Subcutaneous abdominal adipose tissue (tissue), 5 donors: ENCODE measurements around the gene G3BP2.
"Not testable (repeated sequence)": the region's sequence is repeated elsewhere in the genome, so short reads cannot be mapped to it uniquely, and the experiment has no call there.

Source experiments
- H3K27ac ChIP-seq: one replicate; pipeline ENCODE4 v1.7.0; 2013; ENCODE audit warnings: low read depth, mild to moderate bottlenecking, inconsistent platforms, low read length, moderate library complexity
- H3K27me3 ChIP-seq, 5 donors: one replicate each; pipeline ENCODE4 v1.7.0; 2013; ENCODE audit warnings: low read length in 5 of 5, inconsistent platforms in 1 of 5; ENCODE audit not compliant: control insufficient read depth in 5 of 5, insufficient read depth in 4 of 5
- H3K36me3 ChIP-seq, 5 donors: one replicate each; pipeline ENCODE4 v1.7.0; 2013; ENCODE audit warnings: low read length in 5 of 5; ENCODE audit not compliant: control insufficient read depth in 5 of 5, insufficient read depth in 5 of 5
- H3K4me1 ChIP-seq, 5 donors: one replicate each; pipeline ENCODE4 v1.7.0; 2013; ENCODE audit warnings: low read length in 5 of 5, mild to moderate bottlenecking in 3 of 5, moderate library complexity in 1 of 5; ENCODE audit not compliant: control insufficient read depth in 5 of 5, insufficient read depth in 5 of 5
- H3K4me3 ChIP-seq, 5 donors: one replicate each; pipeline ENCODE4 v1.7.0; 2013; ENCODE audit warnings: low read length in 5 of 5, low read depth in 1 of 5
- H3K9ac ChIP-seq, 5 donors: one replicate each; pipeline ENCODE4 v1.7.0; 2013; ENCODE audit warnings: low read length in 5 of 5, mild to moderate bottlenecking in 4 of 5, moderate library complexity in 3 of 5
- H3K9me3 ChIP-seq, 5 donors: one replicate each; pipeline ENCODE4 v1.7.0; 2013; ENCODE audit warnings: low read length in 5 of 5; ENCODE audit not compliant: control insufficient read depth in 5 of 5
- donor health status: healthy.
- donor health status: healthy.
- donor health status: healthy.
- donor health status: healthy.
- donor health status: healthy.

The G3BP2 gene

DNA sequence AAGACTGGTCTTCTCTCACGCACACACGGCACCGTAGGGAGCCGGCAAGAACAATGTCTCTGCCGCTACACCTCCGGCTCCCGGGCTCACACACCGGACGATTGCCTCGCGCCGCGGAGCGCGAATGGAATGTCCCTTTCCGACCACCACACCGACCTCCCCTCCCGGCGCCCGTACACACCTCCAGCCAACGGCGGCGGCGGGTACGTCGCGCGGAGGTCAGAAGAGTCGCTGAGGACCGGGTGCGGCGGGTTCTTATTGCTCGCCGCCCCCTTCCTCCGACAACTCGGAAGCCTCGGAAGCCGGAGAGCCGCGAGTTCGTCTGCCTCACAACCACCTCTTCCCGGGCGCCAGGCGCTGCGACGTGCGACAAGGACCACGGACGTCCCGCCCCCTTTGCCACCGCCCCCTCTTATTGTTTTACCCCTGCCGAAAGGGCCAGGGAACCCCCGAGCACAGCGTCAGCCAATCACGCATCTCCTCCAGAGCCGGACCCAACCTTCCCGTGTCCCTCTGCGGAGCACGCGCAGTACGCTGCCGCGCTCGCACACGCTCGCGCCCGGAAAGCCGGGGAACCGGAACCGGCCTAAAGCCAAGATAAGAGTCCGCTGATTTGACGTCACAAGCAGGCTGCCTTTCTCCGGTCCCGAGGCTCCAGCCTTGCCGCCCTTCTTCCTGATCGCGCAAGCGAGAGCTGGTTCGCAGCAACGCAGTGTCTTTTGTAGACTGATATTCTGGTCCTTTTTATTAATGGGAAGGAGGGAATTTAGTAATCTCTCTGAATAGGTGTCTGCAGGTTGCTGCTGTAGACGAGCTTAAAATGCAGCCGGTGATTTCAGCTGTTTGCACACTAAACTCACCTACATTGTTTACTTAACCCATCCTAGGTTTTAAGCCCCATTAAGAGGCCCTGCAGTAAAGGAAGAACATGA is at the start of gene G3BP2:
TSS of gene G3BP2 (minus strand) at position 385 of the 932 bp plus-strand sequence. CDS start 11,386 bp downstream, outside the sequence.
- H3K27me3 ChIP-seq = no peaks in the 10 kb centered on the region
- peak within 1 kb of the TSS; percentile 92 to 96 (median 93) for H3K9ac ChIP-seq
- no peaks in the 10 kb centered on the region for H3K36me3 ChIP-seq
- H3K4me1 ChIP-seq = peaks cover 7 to 31% (median 24%) of the 10 kb centered on the region in 5 donors
- H3K4me3 ChIP-seq = peak within 1 kb of the TSS; percentile 94 to 100 (median 99)
- no peaks in the 10 kb centered on the region for H3K9me3 ChIP-seq
- peak within 1 kb of the TSS; percentile 95 for H3K27ac ChIP-seq

DNA sequence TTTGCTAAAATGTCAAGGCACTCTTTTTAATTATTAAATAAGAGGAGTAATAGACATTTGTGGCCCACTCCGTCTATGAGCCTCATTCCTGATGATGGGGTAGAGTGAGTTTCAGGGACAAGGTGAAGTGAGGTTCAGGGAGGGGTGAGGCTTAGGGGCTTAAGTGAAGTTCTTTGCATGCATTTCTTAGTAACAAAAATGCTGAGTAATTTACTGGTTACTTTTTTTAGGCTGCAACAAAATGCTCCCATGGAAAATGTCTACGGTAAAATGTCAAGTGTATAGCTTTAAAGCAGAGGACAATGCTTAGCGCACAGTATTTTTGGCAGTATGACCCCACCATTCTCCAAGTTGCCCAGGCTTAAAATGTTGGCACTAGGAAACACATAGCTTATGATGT is 49.2 kb upstream of the G3BP2 start:
- H3K4me1 ChIP-seq = peaks cover 0 to 36% (median 32%) of the 10 kb centered on the region in 5 donors
- H3K4me3 ChIP-seq = no peak overlapping the region
- H3K9me3 ChIP-seq = no peaks in the 10 kb centered on the region
- peaks cover 0 to 3% (median 0%) of the 10 kb centered on the region in 5 donors for H3K36me3 ChIP-seq
- H3K27ac ChIP-seq = no peak overlapping the region
- H3K27me3 ChIP-seq = no peaks in the 10 kb centered on the region
- H3K9ac ChIP-seq = no peak overlapping the region

DNA sequence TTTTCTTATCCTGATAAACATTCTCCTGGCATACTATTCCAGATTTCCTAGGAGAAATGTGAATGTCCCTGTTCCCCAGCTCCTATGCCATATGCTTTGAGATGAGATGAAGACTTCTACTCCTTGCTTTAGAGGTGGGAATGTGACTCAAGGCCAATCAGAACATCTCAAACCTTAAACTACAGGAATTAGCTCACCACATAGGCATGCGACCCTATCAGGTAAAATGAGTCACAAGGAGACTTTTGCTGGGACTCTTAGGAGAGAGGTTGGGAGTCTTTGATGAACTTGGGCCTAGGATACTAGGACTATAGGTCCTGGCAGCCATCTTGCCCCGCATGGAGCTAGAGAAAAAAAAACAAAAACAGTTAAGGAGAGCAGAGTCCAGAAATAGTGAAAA is 45.3 kb upstream of the G3BP2 start:
- H3K4me3 ChIP-seq = no peak overlapping the region
- H3K27ac ChIP-seq = no peak overlapping the region
- no peak overlapping the region for H3K9ac ChIP-seq
- H3K4me1 ChIP-seq = peaks cover 2 to 19% (median 13%) of the 10 kb centered on the region in 5 donors
- peaks cover 0 to 3% (median 0%) of the 10 kb centered on the region in 5 donors for H3K36me3 ChIP-seq
- H3K9me3 ChIP-seq = no peaks in the 10 kb centered on the region
- H3K27me3 ChIP-seq = no peaks in the 10 kb centered on the region

DNA sequence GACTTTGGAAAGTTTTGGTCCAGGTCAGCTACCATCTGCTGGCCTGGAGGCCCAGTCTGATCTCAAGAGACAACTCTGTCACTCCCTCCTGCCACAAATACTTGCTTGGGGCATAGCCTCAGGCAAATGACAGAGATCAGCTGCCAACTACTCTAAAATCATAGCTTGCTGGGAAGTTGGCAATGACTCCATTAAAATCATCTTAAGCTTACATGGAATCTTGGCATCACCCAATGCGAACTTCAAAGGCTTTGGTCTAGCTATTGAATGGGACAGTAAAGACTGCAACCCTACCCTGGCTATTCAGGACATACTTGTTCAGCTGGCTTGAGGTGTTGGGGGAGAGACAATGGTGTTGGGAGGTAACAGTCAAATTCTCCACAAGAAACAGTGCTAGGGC is 44.2 kb upstream of the G3BP2 start:
- H3K9me3 ChIP-seq = no peaks in the 10 kb centered on the region
- no peak overlapping the region for H3K9ac ChIP-seq
- peaks cover 2 to 14% (median 6%) of the 10 kb centered on the region in 5 donors for H3K4me1 ChIP-seq
- no peaks in the 10 kb centered on the region for H3K27me3 ChIP-seq
- no peak overlapping the region for H3K27ac ChIP-seq
- no peak overlapping the region for H3K4me3 ChIP-seq
- peaks cover 0 to 3% (median 0%) of the 10 kb centered on the region in 5 donors for H3K36me3 ChIP-seq

DNA sequence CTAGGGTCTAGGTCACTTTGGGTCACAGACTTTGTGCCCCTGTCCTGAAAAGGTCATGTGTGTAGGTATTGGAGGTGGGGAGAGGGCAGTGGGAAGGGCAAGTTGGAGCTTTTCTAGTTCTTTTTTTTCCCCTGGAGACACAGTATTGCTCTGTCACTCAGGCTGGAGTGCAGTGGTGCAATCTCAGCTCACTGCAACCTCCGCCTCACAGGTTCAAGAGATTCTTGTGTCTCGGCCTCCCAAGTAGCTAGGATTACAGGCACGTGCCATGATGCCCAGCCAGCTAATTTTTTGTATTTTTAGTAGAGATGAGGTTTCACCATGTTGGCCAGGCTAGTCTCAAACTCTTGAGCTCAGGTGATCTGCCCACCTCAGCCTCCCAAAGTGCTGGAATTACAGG is 42.8 kb upstream of the G3BP2 start:
- H3K4me1 ChIP-seq = peaks cover 2 to 14% (median 6%) of the 10 kb centered on the region in 5 donors
- H3K4me3 ChIP-seq, H3K9me3 ChIP-seq, H3K27me3 ChIP-seq, H3K9ac ChIP-seq, H3K36me3 ChIP-seq, H3K27ac ChIP-seq: not testable (repeated sequence)

DNA sequence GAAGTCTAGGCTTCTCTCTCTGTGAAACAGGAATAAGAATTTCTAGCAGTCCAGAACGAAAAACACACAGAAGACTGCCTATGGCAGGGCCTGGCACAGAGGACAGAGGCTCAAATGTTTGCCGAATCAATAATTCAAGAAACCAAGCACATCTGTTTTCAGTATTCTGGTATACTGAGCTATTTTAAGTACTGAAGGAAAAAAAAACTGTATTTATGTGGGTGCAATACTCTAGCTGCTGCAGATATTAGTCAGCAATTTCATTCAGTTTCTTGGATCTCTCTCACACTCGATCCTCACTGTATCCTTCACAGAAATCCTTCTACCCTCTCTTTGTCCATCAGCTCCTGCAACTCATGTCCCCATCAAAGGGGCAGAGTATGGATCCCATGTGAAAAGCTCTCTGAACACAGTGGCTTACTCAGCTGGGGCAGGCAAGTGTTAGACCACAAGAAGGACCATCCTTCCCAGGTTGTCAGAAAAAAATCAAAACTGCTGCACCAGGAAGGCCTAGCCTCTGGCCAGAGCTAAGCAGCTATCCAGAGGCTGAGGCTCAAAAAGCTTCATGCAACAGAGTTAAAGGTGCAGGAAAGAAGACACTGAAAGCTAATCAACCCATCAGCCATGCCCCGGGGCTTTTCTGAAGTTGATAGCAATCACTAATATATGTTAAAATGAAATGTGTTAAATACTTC is 42.0 kb upstream of the G3BP2 start:
- Histone ChIP-seq H3K4me3 (no peak overlapping the region), H3K4me1 (peaks cover 3 to 19% (median 7%) of the 10 kb centered on the region in 5 donors), H3K9ac (no peak overlapping the region), H3K9me3 (no peaks in the 10 kb centered on the region), H3K36me3 (peaks cover 0 to 3% (median 0%) of the 10 kb centered on the region in 5 donors), H3K27me3 (no peaks in the 10 kb centered on the region), H3K27ac (no peak overlapping the region)

DNA sequence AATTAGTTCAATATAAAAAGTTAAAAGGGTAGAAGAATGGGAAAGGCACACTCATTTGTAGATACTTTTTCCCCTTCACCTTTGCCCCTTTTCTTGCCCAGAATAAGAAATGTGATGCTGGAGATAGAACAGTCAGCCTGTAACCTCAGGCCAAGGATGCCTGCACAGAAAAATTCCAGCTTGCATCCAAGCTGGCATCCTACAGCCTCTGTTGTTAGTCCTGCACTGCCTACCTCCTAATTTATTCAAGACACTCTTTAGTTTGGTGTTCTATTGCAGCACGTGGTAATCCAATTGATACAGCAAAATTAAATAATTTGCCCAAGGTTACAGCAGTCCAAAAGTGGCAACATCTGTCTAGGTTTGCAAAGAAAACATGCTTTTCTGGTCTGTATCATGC is 41.5 kb upstream of the G3BP2 start:
- Histone ChIP-seq H3K27me3 (no peaks in the 10 kb centered on the region), H3K4me1 (peaks cover 6 to 24% (median 12%) of the 10 kb centered on the region in 5 donors), H3K4me3 (no peak overlapping the region), H3K27ac (no peak overlapping the region), H3K36me3 (peaks cover 0 to 3% (median 0%) of the 10 kb centered on the region in 5 donors), H3K9me3 (no peaks in the 10 kb centered on the region), H3K9ac (no peak overlapping the region)

DNA sequence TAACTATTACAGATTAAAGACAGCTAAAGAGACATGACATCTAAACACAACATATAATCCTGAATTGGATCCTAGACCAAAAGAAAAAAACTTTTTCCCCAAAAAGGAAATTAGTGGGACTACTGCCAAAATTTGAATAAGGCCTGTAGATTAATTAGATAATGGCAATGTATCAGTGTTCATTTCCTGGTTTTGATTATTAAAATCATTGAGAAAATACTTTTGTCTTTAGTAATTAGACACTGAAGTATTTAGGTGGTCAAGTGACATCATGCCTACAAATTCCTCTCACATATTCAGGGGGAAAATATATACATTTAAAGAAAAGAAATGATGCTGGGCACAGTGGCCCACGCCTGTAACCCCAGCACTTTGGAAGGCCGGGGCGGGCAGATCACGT is 40.8 kb upstream of the G3BP2 start:
- Histone ChIP-seq H3K4me1 (peaks cover 6 to 28% (median 12%) of the 10 kb centered on the region in 5 donors), H3K27ac (no peak overlapping the region), H3K9me3 (no peaks in the 10 kb centered on the region), H3K4me3 (no peak overlapping the region), H3K27me3 (no peaks in the 10 kb centered on the region), H3K9ac (no peak overlapping the region), H3K36me3 (peaks cover 0 to 3% (median 0%) of the 10 kb centered on the region in 5 donors)

DNA sequence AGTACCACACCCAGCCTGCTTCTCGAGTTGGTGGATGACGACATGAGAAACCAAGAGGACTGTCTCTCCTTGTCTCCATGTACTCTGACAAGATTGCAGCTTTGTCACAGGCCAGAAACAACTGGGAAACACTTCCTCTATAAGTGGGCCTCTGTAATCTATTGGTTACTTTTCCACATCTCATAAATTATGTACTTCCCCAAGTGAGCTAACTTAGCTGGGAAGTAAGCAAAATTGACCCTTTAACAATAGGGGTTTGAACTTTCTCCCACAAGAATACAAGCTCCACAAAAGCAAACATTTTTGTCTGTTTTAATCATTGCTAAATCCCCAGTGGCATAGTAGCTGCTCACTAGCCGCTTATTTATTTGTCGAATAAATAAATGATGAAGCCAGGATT is 37.0 kb upstream of the G3BP2 start:
- Histone ChIP-seq H3K9me3 (no peaks in the 10 kb centered on the region), H3K9ac (peak overlapping the region in 1 of 5 donors; percentile 41), H3K27me3 (no peaks in the 10 kb centered on the region), H3K4me3 (no peak overlapping the region), H3K4me1 (peaks cover 6 to 26% (median 12%) of the 10 kb centered on the region in 5 donors), H3K27ac (peak overlapping the region; percentile 32), H3K36me3 (peaks cover 0 to 1% (median 0%) of the 10 kb centered on the region in 5 donors)

DNA sequence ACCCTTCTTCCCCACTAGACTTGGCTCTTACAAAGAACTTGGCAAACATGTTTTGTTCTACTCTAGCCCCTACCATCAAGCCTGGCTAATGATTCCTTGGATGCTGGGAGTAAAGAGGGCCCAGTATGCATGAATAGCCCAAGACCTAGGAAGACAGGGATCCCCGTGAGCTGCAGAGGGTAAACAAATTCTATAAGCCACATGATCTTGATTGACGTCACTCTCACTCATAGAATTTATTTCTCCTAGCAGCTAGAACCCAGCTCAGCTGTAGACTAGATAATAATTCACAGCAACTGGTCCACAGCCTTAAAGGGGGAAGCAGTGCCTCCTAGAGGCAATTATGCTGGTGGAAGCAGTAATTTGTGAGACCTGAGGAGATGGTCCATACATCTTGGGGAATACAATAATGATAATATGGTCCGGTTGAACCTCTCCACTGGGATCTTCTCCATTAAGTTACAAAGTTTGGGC is 35.0 kb upstream of the G3BP2 start:
- no peak overlapping the region for H3K4me3 ChIP-seq
- no peak overlapping the region for H3K9ac ChIP-seq
- H3K27me3 ChIP-seq = no peaks in the 10 kb centered on the region
- H3K9me3 ChIP-seq = no peaks in the 10 kb centered on the region
- H3K27ac ChIP-seq = no peak overlapping the region
- H3K36me3 ChIP-seq = peaks cover 0 to 3% (median 0%) of the 10 kb centered on the region in 5 donors
- H3K4me1 ChIP-seq = peaks cover 4 to 14% (median 6%) of the 10 kb centered on the region in 5 donors
